NCI-H226 (cell line): Measurements from ENCODE around the gene INTS11.

Source experiments
- DNase-seq: peaks from one replicate; pipeline ENCODE4 v3.0.0-alpha.2; 2015

The INTS11 gene

DNA sequence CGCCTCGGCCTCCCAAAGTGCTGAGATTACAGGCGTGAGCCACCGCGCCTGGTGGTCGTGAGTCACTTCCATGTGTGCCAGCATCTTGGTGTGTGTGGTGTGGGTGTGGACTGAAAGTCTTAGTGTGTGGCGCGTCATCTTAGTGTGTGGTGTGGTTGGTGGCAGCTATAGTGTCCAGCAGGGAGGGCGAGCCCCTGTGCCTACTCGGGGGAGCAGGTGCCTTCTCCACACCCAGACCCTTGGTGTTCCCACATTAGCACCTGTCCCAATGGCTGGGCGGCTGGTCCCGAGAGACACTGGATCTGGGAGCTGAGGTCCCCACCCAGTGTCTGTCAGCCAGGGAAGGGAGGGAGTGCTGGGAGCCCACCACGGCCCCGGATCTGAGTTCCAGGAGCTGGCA, 41.5 kb downstream of the INTS11 start:
- DNase-seq = no peak

DNA sequence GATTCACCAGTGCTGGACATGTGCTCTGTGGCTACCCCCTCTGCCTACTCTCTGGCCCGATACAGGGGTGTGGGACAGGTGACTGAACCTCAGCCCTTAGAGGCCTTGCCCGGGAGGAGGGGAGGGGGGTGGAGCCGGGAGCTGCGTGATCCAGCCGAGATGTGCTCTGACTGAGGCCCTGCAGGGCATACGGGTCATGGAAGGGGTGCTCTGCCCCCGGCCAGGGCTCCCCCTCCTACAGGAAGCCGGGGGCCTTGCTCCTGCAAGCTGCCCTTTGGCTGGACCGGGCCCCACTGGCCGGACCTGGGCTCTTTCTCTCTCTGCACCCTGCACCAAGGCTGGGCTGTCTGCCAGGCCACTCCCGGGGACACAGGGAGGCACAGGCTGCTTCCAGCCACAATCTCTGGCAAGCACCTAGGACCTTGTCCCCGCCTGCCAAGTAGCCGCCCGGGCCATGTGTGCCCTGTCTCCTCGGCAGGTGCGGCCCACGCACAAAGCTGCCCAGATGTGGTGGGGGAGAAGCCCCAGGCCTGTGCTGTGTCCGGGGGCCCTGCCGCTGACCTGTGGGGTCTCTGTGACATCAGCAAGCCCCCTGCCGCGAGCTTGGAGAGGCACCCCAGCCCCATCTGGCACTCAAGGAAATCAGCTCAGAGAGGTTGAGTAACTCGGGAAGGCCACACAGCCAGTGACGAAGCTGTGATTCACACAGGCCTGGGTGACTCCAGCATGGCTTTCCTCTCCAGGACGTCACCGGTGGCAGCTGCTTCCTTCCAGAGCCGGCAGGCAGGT, 42.7 kb downstream of the INTS11 start:
- no peak for DNase-seq

DNA sequence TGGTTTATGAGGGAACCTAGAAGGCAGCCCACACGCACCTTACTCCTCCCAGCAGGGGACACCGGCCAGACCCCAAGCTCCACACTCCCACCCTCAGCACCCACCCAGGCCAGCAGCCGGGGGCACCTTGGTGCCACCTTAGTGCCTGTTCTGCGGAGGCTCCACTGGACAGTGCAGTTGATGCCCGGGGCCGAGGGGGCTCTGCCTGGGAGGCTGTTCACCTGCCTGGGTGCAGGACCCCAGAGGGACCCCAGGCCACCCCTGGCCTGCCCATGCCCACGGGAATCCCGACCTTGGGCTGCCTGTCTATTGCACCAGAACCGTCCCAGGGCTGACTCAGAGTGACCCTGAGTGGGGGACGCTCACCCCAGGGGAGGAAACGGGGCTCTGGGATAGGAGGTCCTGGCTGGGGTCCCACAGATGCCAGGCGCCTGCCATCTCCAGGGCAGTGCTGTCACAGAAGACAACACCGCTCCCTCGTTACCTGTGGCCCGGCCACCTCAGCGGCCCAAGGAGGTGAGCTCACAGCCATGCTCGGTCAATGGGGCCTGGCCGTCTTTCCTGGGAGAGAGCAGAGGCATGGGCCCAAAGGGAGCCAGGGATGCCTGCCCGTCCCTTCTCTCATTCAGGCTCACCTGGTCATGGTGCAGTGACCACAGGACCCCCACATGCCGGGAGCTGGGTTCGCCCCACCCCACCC, 43.5 kb downstream of the INTS11 start:
- no peak for DNase-seq

DNA sequence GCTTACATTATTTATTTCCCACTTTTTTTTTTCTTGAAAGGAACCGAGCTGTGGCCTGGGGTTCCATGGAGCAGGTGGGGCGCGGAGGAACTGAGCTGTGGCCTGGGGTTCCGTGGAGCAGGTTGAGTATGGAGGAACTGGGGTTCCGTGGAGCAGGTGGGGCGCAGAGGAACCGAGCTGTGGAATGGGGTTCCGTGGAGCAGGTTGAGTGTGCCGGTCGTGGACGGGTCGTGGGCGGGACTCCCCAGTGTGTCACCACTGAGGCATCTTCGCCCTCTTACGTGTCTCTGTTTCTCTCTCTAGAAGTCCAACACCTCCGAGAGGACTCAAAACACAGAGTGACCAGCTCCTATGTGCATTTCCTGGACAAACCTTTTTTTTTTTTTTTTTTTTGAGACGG, 45.4 kb downstream of the INTS11 start:
- DNase-seq = no peak

DNA sequence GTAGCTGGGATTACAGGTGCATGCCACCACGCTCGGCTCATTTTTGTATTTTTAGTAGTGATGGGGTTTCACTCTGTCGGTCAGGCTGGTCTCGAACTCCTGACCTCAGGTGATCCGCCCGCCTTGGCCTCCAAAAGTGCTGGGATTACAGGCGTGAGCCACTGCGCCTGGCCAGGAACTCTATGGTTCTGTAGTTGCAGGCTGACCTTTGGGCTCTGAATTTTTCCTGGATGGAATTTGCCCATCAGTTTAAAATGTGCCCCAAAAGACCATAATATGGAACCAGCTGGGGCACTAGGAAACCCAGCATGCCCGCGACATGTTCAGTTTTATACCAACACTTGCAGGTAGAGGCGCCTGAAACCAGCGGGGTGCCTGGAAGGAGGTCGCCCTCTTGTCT, 45.8 kb downstream of the INTS11 start:
- DNase-seq = no peak

DNA sequence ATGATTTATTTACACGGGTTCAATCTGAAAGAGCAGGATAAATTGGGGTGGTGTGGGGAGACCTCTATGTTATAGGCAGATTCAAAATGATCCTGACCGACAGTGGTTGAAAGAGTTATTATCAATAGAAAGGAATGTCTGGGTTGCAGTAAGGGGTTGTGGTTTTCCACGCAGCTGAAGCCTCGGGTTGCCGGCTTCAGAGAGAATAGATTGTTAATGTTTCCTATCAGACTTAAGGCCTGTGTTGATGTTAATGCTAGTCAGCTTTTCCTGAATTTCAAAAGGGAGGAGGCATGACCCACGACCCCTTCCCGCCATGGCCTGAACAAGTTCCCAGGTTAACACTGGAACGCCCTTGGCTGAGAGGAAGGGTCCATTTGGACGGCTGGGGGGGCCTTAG, 48.6 kb downstream of the INTS11 start:
- DNase-seq = no peak

DNA sequence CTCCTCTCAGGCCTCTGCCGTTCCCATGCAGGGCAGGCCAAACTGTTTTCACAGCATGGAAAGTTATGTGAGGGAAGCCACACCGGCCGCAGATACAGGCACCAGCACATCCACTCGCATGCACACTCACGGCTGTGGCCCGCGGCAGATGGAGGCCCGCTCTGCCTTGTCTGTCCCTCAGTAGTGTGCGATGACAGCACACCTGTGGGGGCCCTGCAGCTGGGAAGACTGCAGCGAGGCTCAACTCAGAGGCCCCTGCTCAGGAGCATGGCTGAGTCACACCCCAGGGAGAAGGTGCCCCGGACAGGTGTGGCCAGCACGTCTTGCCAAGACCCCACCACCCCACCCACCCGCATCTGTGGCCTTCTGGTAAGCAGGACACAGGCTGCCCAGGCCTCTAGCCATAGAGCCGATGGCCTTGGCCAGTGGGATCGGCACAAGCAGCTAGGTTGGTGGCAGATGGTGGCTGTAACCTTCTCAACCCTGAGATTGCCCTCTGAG, 49.5 kb downstream of the INTS11 start:
- no peak for DNase-seq

DNA sequence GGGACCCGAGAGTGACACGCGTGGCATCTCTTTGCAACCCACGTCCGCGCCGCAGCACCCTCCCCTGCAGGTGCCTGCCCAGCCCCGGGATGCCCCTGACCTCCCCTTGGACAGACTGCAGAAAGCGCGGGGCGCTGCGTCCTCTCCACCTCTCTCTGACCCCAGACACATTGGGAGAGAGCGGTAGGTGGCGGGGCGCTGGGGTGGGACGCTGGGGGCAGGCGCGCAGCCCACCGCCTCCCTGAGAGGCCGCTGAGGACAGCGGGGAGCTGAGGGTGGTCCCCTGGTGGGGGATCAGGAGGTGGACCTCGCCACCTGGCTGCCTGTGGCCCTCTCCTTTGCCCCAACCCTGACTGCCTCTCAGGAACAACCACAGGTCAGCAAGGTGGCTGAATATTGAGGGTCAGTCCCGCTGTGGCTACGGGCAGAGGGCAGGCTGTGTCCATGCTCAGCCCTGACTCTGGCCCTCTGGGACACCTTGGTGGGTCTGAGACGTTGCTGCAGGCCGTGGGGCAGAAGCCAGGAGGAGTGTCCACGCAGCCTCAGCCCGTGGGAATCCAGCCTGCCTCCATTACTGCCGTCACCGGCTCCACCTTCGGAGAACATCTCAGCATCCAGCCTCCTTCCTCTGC, 50.0 kb downstream of the INTS11 start:
- DNase-seq = no peak

DNA sequence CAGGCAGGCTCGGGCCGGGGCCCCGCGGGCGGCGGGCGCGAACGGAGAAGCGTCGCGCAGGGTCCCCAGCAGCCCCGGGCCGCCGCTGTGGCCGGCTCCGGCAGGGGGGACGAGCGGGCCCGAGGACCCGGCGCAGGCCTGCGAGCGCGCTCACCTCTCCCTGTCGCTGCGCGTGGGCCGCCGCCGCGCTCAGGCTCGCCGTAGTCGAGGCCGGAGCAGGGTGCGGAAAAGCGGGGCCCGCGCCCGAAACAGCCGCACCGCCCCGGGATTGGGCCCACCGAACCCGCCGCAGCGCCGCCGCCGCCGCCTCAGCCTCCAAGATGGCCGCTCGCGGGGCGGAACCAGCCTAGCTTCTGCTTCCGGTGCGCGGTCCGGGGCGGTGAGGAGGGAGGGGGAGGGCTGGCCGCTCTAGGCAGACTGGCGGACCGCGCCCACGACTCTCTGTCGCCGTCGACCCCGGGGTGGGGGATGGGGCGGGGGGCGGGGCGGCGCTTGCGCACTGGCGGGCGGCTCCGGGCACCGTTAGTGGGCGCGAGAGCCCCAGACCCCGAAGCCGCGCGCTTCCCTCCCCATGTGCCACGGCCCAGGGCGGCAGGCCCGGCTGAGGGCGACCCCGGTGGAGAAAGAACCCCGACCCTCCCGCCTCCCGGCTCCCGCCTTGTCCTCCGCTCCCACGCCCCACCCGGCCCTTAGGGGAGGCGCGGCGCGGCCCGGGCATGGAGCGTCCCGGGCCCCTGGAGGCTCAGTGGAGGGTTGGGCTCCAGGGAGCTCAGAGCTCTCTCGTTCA, 50.8 kb downstream of the INTS11 start, which contains the start of gene UBE2J2:
UBE2J2 (minus strand) TSS at position 343 of the 787 bp plus-strand sequence. CDS start 5,862 bp downstream, outside the sequence.
- DNase-seq = peak; percentile 76

DNA sequence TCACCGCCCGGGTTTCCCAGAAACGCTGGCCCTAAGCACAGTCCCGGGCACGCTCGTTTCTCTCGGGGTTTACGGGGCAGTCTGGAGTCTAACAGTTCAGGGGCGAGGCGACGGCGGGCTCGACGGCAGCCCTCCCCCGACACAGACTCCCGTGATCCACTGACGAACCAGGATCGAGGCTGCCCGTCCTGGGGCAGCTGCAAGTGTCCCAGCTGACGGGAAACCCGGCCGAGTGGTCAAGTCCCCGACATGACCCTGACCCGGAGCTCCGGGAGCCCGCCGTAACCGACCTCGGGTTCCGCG, 51.3 kb downstream of the INTS11 start:
- no peak for DNase-seq

DNA sequence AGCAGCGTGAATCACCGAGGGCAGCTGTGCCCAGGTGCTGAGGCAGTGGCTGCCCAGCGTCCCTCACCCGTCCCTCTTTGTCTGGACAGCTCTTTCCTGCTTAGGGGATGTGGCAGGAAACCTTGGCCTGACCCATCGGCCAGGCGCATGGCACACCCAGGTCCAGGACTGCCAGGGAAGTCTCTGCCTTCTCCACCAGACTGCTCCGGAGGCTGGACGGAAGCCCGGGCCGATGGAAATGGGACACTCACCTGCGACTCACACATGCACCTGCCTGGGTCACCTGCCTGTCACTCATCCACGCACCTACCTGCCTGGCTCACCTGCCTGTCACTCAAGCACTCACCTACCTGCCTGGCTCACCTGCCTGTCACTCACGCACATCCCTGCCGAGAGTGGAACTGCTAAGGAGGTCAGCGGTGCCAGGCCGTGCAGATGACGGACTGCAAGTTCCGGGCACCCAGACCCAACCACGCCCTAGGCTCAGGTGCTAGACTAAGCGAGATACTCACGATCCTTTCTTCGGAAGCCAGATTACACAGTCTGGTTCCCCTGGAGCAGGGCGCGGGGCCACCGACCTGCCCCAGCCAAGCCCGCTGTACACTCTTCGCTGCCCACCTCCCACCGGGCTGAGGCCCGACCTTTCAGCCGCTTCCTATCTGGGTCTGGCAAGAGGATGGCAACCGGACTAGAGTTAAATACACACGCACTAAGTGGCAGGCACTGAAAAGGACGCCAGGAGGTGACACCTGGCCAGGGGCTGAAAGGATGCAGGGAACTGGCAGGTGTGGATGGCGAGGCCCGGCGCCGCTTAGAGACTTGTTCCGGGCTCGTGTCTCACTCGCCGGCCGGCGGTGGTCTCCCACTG, 51.9 kb downstream of the INTS11 start:
- no peak for DNase-seq

DNA sequence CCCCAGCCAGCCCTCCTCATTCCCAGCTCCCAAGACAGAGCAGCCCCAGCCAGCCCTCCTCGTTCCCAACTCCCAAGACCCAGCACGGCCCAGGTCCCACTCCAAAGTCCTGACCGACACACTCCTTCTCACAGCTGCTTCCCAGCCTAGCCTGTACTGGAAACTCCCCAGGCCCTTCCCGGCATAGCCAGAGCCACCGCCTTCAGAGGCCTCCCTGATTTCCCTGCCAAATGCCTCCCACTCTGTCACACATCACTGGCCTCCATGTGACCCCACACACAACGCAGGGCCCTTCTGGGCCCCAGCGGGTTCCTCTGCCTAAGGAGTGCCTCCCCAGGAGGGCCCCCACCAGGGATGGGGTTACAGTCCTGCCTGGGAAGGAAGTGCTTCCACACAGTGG, 53.6 kb downstream of the INTS11 start:
- DNase-seq = no peak

DNA sequence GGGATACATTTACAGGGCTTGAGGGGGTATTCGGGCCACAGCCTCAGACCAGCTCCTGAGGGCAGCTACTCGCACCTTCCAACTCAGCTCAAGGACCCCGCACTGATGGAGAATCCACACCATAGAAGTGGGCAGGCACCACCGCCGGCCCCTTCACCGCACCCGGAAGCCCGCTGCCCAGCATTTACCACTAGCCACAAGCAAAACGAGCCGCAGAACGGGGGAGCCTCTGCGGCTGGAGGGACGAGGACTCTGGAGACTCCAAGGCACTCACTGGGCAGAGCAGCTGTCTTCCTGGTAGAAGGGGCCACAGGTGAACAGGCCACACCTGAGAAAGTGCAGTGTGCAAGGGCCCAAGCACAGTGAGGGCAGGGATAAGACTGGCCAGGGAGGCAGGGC, 56.2 kb downstream of the INTS11 start:
- DNase-seq = no peak

DNA sequence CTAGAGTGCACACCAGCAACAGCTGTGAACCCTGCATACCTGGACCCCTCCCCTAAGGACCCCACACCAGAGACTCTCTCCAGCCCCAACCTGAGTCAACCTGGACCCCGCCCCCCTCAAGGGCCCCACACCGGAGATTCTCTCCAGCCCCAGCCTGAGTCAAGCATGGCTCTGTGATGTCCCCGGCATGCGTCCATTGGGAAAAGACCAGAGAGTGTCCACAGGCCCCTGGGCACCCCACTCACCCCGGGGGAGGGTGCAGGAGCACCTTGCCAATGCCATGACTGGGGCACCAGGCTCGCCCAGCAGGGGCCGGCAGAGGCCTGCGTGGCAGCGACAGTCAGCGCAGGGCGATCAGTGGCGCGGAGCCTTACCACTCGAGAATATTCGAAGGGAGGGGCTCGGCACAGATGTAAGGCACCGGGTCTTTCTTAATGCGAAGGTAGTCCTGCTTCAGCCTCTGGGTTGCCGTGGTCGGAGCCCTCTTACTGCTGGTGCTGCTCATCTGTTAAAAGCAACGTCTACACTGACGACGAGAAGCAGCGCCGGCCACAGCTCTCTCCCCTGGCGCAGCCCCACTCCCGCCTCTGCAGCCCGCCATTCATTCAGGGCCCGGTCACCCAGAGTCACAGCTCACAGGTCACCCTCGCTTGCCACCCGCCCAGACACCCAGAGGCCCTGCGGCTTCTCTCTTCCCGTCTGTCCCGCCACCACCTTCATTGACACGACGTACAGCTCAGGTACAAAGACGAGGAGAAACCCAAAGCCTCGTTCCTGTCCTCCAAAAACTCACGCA, 56.8 kb downstream of the INTS11 start:
- no peak for DNase-seq

DNA sequence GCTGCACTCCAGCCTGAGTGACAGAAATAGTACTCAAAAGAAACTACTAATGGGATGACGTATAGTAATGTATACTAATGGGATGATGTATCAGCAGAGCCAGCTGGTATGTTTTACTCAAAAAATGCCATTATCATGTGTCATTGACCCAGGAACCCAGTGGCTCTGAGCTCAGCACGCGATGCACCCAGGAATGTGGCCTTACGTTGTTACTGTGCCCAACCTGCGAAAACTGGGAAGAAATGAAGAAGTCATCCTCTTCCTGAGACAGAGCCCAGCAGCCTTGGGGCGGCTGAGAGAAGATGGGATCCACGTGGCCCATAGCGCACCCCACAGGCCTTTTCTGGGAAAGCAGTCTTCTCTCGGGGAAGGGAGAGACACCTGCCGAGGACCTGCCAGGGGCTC, 59.6 kb downstream of the INTS11 start:
- DNase-seq = peak; percentile 78

DNA sequence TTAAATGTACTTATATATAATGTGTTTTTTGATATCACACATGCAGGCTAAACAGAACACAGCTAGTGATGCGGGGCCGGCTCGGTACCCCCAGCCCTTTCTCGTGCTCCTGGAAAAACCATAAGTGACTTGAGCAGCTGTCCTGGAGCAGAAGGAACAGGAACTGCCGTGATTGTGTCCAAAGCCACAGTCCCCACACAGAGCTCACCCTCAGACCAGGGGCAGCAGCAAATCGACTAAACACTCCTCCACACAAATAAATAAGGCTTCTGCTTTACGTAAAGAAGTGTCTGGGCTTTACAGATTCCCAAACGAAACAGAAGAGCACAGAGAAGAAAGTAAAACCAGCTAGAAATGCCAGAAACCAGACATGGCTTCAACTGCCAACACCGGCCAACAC, 60.4 kb downstream of the INTS11 start:
- no peak for DNase-seq

DNA sequence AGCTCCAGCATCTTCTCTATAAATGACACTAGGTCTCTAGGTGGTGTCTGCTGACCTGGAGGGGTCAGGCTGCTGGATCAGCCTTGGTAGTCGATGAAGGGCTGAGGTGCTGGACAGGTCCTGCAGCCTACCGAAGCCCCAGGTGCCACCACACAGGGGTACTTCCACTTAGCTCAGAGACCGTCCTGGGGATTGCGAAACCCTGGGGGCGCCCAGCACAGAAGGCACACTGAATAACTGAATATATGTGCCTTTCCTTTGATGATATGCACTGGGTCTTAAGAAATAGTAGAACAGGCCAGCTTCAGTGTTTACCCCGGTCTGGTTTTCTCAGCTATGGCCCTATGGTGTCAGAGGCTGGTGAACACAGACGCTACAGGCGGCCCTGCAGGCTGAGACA, 61.7 kb downstream of the INTS11 start:
- no peak for DNase-seq

DNA sequence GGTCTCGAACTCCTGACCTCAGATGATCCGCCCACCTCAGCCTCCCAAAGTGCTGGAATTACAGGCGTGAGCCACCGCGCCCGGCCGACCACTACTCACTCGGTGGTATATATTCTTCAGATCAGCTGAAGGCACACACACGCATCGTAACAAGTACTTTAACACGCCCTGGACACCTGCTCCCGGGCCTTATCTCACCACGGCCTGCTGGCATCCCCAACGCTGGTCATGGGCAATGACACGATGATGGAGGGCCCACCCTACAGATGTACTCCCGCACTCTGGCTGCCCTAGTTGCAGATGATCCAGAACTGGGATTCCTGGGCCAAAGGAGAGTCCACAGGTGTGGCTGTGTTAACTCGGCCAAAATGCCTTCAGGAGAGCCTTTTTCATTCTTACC, 62.4 kb downstream of the INTS11 start:
- no peak for DNase-seq
